H1 (cell line): ENCODE data around the gene RAB39A. TPM values are rescaled to one million over a fixed set of nuclear protein-coding genes. Genes with fewer than 3 reads are reported as not detected.

Experiments
- CTCF ChIA-PET: fragments of 300-600 bp; sonication (Branson Sonifier 250); formaldehyde crosslinking; loops from one replicate; lab custom pipeline; 2021; ENCODE audit not compliant: partially characterized antibody; lab: Charles Lee
- POLR2A ChIA-PET: fragments of 300-600 bp; sonication (Branson Sonifier 250); formaldehyde crosslinking; loops from one replicate; lab custom pipeline; 2021; ENCODE audit warnings: inconsistent platforms; ENCODE audit not compliant: partially characterized antibody; lab: Charles Lee
- DNase-seq, 2 experiments: peaks; one replicate each; pipeline versions ENCODE4 v3.0.0 to v3.0.0-alpha.2; 2010 to 2022; ENCODE audit warnings: low spot score in 2 of 2, low read depth in 1 of 2, mixed read lengths in 1 of 2
- FAIRE-seq: peaks from 2 replicates; lab custom pipeline; 2011; peaks lifted over from hg19 to GRCh38; lab: Jason Lieb, UNC
- H2AFZ ChIP-seq: 2 replicates; pipeline ENCODE4 v1.8.1; 2012; ENCODE audit warnings: low read length, inconsistent platforms
- H2AK5ac ChIP-seq: 2 replicates; pipeline ENCODE4 v1.6.1; 2013; ENCODE audit warnings: low read depth, low read length
- H2BK120ac ChIP-seq: replicated peaks from 2 replicates; pipeline ENCODE3; 2013; ENCODE audit warnings: low read depth, low read length, inconsistent platforms
- H2BK12ac ChIP-seq: 2 replicates; pipeline ENCODE4 v1.6.1; 2013; ENCODE audit warnings: low read depth, low read length
- H2BK15ac ChIP-seq: 2 replicates; pipeline ENCODE4 v1.6.1; 2013; ENCODE audit warnings: low read length
- H2BK20ac ChIP-seq: 2 replicates; pipeline ENCODE4 v1.6.1; 2013; ENCODE audit warnings: low read length
- H2BK5ac ChIP-seq: 2 replicates; pipeline ENCODE4 v1.6.1; 2013; ENCODE audit warnings: low read depth, low read length
- H3K14ac ChIP-seq: 2 replicates; pipeline ENCODE4 v1.6.1; 2013; ENCODE audit warnings: inconsistent platforms; ENCODE audit not compliant: insufficient read length
- H3K18ac ChIP-seq: 2 replicates; pipeline ENCODE4 v1.6.1; 2013; ENCODE audit warnings: low read length; ENCODE audit errors: extremely low read depth
- H3K23ac ChIP-seq: 2 replicates; pipeline ENCODE4 v1.6.1; 2013; ENCODE audit warnings: inconsistent platforms; ENCODE audit not compliant: insufficient read length
- H3K23me2 ChIP-seq: 2 replicates; pipeline ENCODE4 v1.6.1; 2013; ENCODE audit warnings: low read depth, low read length
- H3K27ac ChIP-seq: 2 replicates; pipeline ENCODE4 v1.6.1; 2011; ENCODE audit warnings: low read depth, low read length, inconsistent platforms
- H3K27me3 ChIP-seq, 4 experiments: replicated peaks in 1 of 4; 1 replicate in 1 of 4; 2 replicates in 3 of 4; pipeline versions ENCODE4 v1.6.1 to v1.8.1; 2011 to 2013; ENCODE audit warnings: low read length in 3 of 4, mild to moderate bottlenecking in 3 of 4, inconsistent platforms in 2 of 4, mixed read lengths in 2 of 4, moderate library complexity in 1 of 4; ENCODE audit not compliant: control insufficient read depth in 3 of 4, insufficient read depth in 3 of 4; ENCODE audit errors: extremely low read depth in 1 of 4
- H3K36me3 ChIP-seq, 4 experiments: 2 replicates each; pipeline versions ENCODE4 v1.6.1 to v1.8.1; 2011 to 2013; ENCODE audit warnings: mild to moderate bottlenecking in 4 of 4, low read length in 3 of 4, moderate library complexity in 2 of 4, control low read depth in 1 of 4, inconsistent platforms in 1 of 4; ENCODE audit not compliant: insufficient read depth in 4 of 4, control insufficient read depth in 2 of 4
- H3K4ac ChIP-seq: replicated peaks from 2 replicates; pipeline ENCODE3; 2013; ENCODE audit warnings: low read length, low read depth, mixed read lengths, inconsistent platforms; ENCODE audit not compliant: insufficient read length
- H3K4me1 ChIP-seq, 4 experiments: replicated peaks in 1 of 4; 1 replicate in 1 of 4; 2 replicates in 3 of 4; pipeline versions ENCODE4 v1.6.1 to v1.8.1; 2011 to 2013; ENCODE audit warnings: low read length in 3 of 4, inconsistent platforms in 2 of 4, mixed read lengths in 1 of 4; ENCODE audit not compliant: insufficient read depth in 4 of 4, control insufficient read depth in 3 of 4
- H3K4me2 ChIP-seq, 2 experiments: 2 replicates each; pipeline versions ENCODE4 v1.6.1 to v1.8.1; 2011 to 2013; ENCODE audit warnings: low read depth in 2 of 2, low read length in 2 of 2, control low read depth in 1 of 2, inconsistent platforms in 1 of 2, mild to moderate bottlenecking in 1 of 2; ENCODE audit not compliant: insufficient read depth in 1 of 2
- H3K4me3 ChIP-seq, 4 experiments: fragments of 200-600, 300-600 bp in 1 of 4; sonication (generic), shearing (Covaris generic), sonication (Bioruptor Twin) in 1 of 4; 2 replicates each; pipeline versions ENCODE4 v1.5.1 to v1.8.1; 2011 to 2016; ENCODE audit warnings: low read length in 4 of 4, low read depth in 3 of 4, control low read depth in 2 of 4, inconsistent platforms in 2 of 4, mild to moderate bottlenecking in 2 of 4, mixed read lengths in 1 of 4, moderate library complexity in 1 of 4; ENCODE audit not compliant: insufficient read depth in 2 of 4; ENCODE audit errors: extremely low read depth in 1 of 4
- H3K56ac ChIP-seq: replicated peaks from 2 replicates; pipeline ENCODE3; 2013; ENCODE audit warnings: low read depth, mild to moderate bottlenecking, mixed read lengths, low read length, inconsistent platforms; ENCODE audit not compliant: insufficient read length
- H3K79me1 ChIP-seq: 2 replicates; pipeline ENCODE4 v1.6.1; 2013; ENCODE audit warnings: low read depth, low read length, control low read depth
- H3K79me2 ChIP-seq, 2 experiments: 2 replicates each; pipeline versions ENCODE4 v1.6.1 to v1.8.1; 2012 to 2013; ENCODE audit warnings: low read length in 2 of 2, mild to moderate bottlenecking in 2 of 2, inconsistent platforms in 1 of 2; ENCODE audit not compliant: insufficient read depth in 2 of 2, control insufficient read depth in 1 of 2
- H3K9ac ChIP-seq, 4 experiments: replicated peaks in 1 of 4; 1 replicate in 1 of 4; 2 replicates in 3 of 4; pipeline versions ENCODE4 v1.6.1 to v1.8.1; 2011 to 2013; ENCODE audit warnings: low read depth in 3 of 4, low read length in 3 of 4, control low read depth in 2 of 4, mild to moderate bottlenecking in 2 of 4, moderate library complexity in 2 of 4, inconsistent platforms in 1 of 4; ENCODE audit errors: extremely low read depth in 1 of 4
- H3K9me3 ChIP-seq, 2 experiments: 2 replicates each; pipeline versions ENCODE4 v1.6.1 to v1.8.1; 2012 to 2013; ENCODE audit warnings: mild to moderate bottlenecking in 2 of 2, moderate library complexity in 2 of 2, control low read depth in 1 of 2, inconsistent platforms in 1 of 2, low read depth in 1 of 2, low read length in 1 of 2, mixed read lengths in 1 of 2; ENCODE audit not compliant: insufficient read depth in 2 of 2
- H4K20me1 ChIP-seq, 2 experiments: replicated peaks in 1 of 2; 2 replicates each; pipeline versions ENCODE3 to v1.8.1; 2011 to 2013; ENCODE audit warnings: inconsistent platforms in 2 of 2, low read length in 2 of 2, mild to moderate bottlenecking in 1 of 2; ENCODE audit not compliant: insufficient read depth in 2 of 2, control insufficient read depth in 1 of 2
- H4K5ac ChIP-seq: 2 replicates; pipeline ENCODE4 v1.6.1; 2013; ENCODE audit warnings: low read length, low read depth, mixed read lengths, inconsistent platforms; ENCODE audit not compliant: insufficient read length
- H4K8ac ChIP-seq: 2 replicates; pipeline ENCODE4 v1.8.0; 2013; ENCODE audit warnings: mild to moderate bottlenecking, moderate library complexity, low read length, inconsistent platforms; ENCODE audit not compliant: insufficient read depth; ENCODE audit errors: extremely low read depth
- H4K91ac ChIP-seq: replicated peaks from 2 replicates; pipeline ENCODE3; 2013; ENCODE audit warnings: low read length, mixed read lengths, inconsistent platforms; ENCODE audit not compliant: insufficient read length
- ATF2 ChIP-seq: IDR thresholded peaks from 2 replicates; pipeline ENCODE4 v1.6.1; 2012; ENCODE audit warnings: low read length, inconsistent platforms
- CHD1 ChIP-seq: IDR thresholded peaks from 2 replicates; pipeline ENCODE4 v1.6.1; 2012; ENCODE audit warnings: low read depth, low read length, improper control_type of control experiment
- FOSL1 ChIP-seq: IDR thresholded peaks from 2 replicates; pipeline ENCODE4 v1.6.1; 2011; ENCODE audit warnings: mild to moderate bottlenecking, low read depth, low read length, moderate library complexity; ENCODE audit not compliant: insufficient read depth
- NRF1 ChIP-seq: IDR thresholded peaks from 2 replicates; pipeline ENCODE4 v1.6.1; 2011; ENCODE audit warnings: mild to moderate bottlenecking, low read depth, low read length, improper control_type of control experiment
- SIRT6 ChIP-seq: IDR thresholded peaks from one replicate; pipeline ENCODE4 v1.7.1; 2012; ENCODE audit warnings: low read length, inconsistent platforms
- SRF ChIP-seq: IDR thresholded peaks from 2 replicates; pipeline ENCODE4 v1.6.1; 2011; ENCODE audit warnings: mild to moderate bottlenecking, low read depth, low read length, moderate library complexity
- WGBS, 2 experiments: shearing (Covaris generic) in 1 of 2; methylation state at CpG; one replicate each; pipeline versions ENCODE4 v1.1.6 to v1.1.7; 2013 to 2015; ENCODE audit warnings: low lambda C conversion rate in 2 of 2, mixed read lengths in 2 of 2, inconsistent platforms in 1 of 2, low coverage in 1 of 2, missing lambda C conversion rate in 1 of 2; ENCODE audit not compliant: insufficient replicate concordance in 2 of 2, insufficient coverage in 1 of 2, insufficient read length in 1 of 2; ENCODE audit errors: extremely low coverage in 1 of 2, missing lambda C conversion rate in 1 of 2; 5-methylcytosine and 5-hydroxymethylcytosine counted together
- polyA plus RNA-seq, 7 experiments: library from polyadenylated mRNA; depleted of rRNA in 3 of 7; stranded (reverse) in 5 of 7; unstranded in 2 of 7; fragments of >200 nt in 5 of 7; fragments of 200-250 nt in 2 of 7; gene quantifications; 1 replicate in 5 of 7; 2 replicates in 1 of 7; 4 replicates in 1 of 7; pipeline versions ENCODE4 v1.2.1 to v1.2.3, GENCODE V29; 2011 to 2013; ENCODE audit warnings: missing spikeins in 2 of 7, mixed read lengths in 2 of 7
- total RNA-seq: library from RNA; stranded (reverse); fragmentation: NEBNext Ultra II Directional; extraction: Animal tissue kit (Norgen Biotek cat#: 25700); gene quantifications from 2 replicates; pipeline ENCODE4 v1.2.1, GENCODE V29; 2021

RAB39A gene
- total and polyA plus RNA-seq, 2 of the 8 experiments (the other 6 are each of a cell fraction or from before 2014, with no cell fraction given) = 7.1 to 19.1 TPM

- DNase-seq (no peak), FAIRE-seq (no peak)
- H3K36me3 ChIP-seq = no peaks in the 10 kb centered on the region
- H3K27ac ChIP-seq = no peak overlapping the region
- H3K79me1 ChIP-seq = 0 out of 2 replicates have a peak, but pooled peaks cover 2% of the 10 kb centered on the region
- no peak overlapping the region for H2AK5ac ChIP-seq
- no peak overlapping the region for H2BK15ac ChIP-seq
- H3K9ac ChIP-seq = no peak overlapping the region
- H4K20me1 ChIP-seq = no peaks in the 10 kb centered on the region
- H3K18ac ChIP-seq = no peak overlapping the region
- H3K27me3 ChIP-seq = peaks cover 0 to 1% (median 0%) of the 10 kb centered on the region in 4 experiments; a peak in 1 of 7 replicates
- H4K91ac ChIP-seq = no peak overlapping the region
- 100% methylated on average over 1 of the region's 1 CpG; no CpG with 5 or more reads in 1 of the 2 experiments for WGBS, 2 experiments
- H3K4ac ChIP-seq = no peak overlapping the region
- ChIA-PET POLR2A (interaction anchor here (1.0 kb wide), 1 partner anchor 14 kb away, joined by 5 read pairs; no protein-coding TSS in a partner anchor), CTCF (interaction anchor here (1.3 kb wide), 1 partner anchor 13 kb away, joined by 4 read pairs; no protein-coding TSS in a partner anchor)
- no peak overlapping the region for H3K23ac ChIP-seq
- TF ChIP-seq SRF (no peak), SIRT6 (no peak), ATF2 (no peak), FOSL1 (no peak), NRF1 (no peak), CHD1 (no peak)
- no peaks in the 10 kb centered on the region for H3K4me1 ChIP-seq
- no peaks in the 10 kb centered on the region; a peak in 1 of 4 replicates for H3K79me2 ChIP-seq
- H3K4me3 ChIP-seq = no peak overlapping the region
- no peak overlapping the region for H2BK12ac ChIP-seq
- H3K56ac ChIP-seq = no peak overlapping the region
- no peak overlapping the region for H2BK20ac ChIP-seq
- no peak overlapping the region for H2BK120ac ChIP-seq
- no peak overlapping the region for H3K14ac ChIP-seq
- H3K4me2 ChIP-seq = no peak overlapping the region
- no peak overlapping the region for H4K5ac ChIP-seq
- no peak overlapping the region for H2BK5ac ChIP-seq
- H3K9me3 ChIP-seq = no peaks in the 10 kb centered on the region
- no peaks in the 10 kb centered on the region for H3K23me2 ChIP-seq
- no peak overlapping the region for H2AFZ ChIP-seq
- H4K8ac ChIP-seq = no peak overlapping the region
These were observed 28.3 kb downstream of the RAB39A start for GRCh38 chr11:107956543-107956942.
